Neural cell (in vitro differentiated cells): ENCODE measurements around the gene DHX58. TPM values are rescaled to one million over a fixed set of nuclear protein-coding genes. Genes with fewer than 3 reads are reported as not detected.

Experiments used
- H2AFZ ChIP-seq: fragments of 200-600, 300-800 bp; sonication (generic), shearing (Covaris generic); 2 replicates; pipeline ENCODE4 v1.6.0; 2014; ENCODE audit warnings: low read depth, mild to moderate bottlenecking, antibody characterized with exemption, low read length, moderate library complexity
- H3F3A ChIP-seq: fragments of 200-600 bp; shearing (Covaris generic); 2 replicates; pipeline ENCODE4 v1.6.1; 2016; ENCODE audit warnings: mild to moderate bottlenecking, moderate library complexity, mixed read lengths, antibody characterized with exemption, low read length; ENCODE audit not compliant: insufficient read depth, poor library complexity, severe bottlenecking
- H3K27ac ChIP-seq: fragments of 200-600, 300-800 bp; sonication (generic), shearing (Covaris generic); 2 replicates; pipeline ENCODE4 v1.5.1; 2014; ENCODE audit warnings: mild to moderate bottlenecking, low read length, moderate library complexity
- H3K27me3 ChIP-seq: fragments of 300-800, 200-600 bp; sonication (generic), shearing (Covaris generic); 2 replicates; pipeline ENCODE4 v1.6.0; 2014; ENCODE audit warnings: mild to moderate bottlenecking, low read depth, low read length, moderate library complexity; ENCODE audit not compliant: insufficient read depth
- H3K36me3 ChIP-seq: fragments of 300-800, 200-600 bp; sonication (generic), shearing (Covaris generic); 2 replicates; pipeline ENCODE4 v1.5.1; 2014; ENCODE audit warnings: mild to moderate bottlenecking, antibody characterized with exemption, low read length, moderate library complexity; ENCODE audit not compliant: insufficient read depth
- H3K4me2 ChIP-seq: fragments of 300-800, 200-600 bp; sonication (generic), shearing (Covaris generic); 2 replicates; pipeline ENCODE4 v1.6.0; 2014; ENCODE audit warnings: mild to moderate bottlenecking, low read length
- H3K4me3 ChIP-seq: fragments of 300-800, 200-600 bp; sonication (generic), shearing (Covaris generic); 2 replicates; pipeline ENCODE4 v1.5.1; 2014; ENCODE audit warnings: mild to moderate bottlenecking, low read length, moderate library complexity
- H3K79me2 ChIP-seq: fragments of 200-600 bp; shearing (Covaris generic); replicated peaks from 2 replicates; pipeline ENCODE4 v1.6.0; 2014; ENCODE audit warnings: mild to moderate bottlenecking, low read length, moderate library complexity; ENCODE audit not compliant: insufficient read depth
- H3K9ac ChIP-seq: fragments of 300-800, 200-600 bp; sonication (generic), shearing (Covaris generic); 2 replicates; pipeline ENCODE4 v1.6.1; 2016; ENCODE audit warnings: mild to moderate bottlenecking, low read length, mixed read lengths
- H3K9me2 ChIP-seq: fragments of 200-600 bp; shearing (Covaris generic); 2 replicates; pipeline ENCODE4 v1.6.1; 2016; ENCODE audit warnings: mild to moderate bottlenecking, low read length, mixed read lengths; ENCODE audit not compliant: insufficient read depth
- H3K9me3 ChIP-seq: fragments of 200-600, 300-800 bp; sonication (generic), shearing (Covaris generic); 2 replicates; pipeline ENCODE4 v1.6.1; 2016; ENCODE audit warnings: mild to moderate bottlenecking, mixed run types, low read length, moderate library complexity, mixed read lengths
- H4K20me1 ChIP-seq: fragments of 200-600 bp; shearing (Covaris generic); 2 replicates; pipeline ENCODE4 v1.6.1; 2016; ENCODE audit warnings: mild to moderate bottlenecking, mixed run types; ENCODE audit not compliant: insufficient read depth
- CTCF ChIP-seq: fragments of 450-650 bp; IDR thresholded peaks from 2 replicates; pipeline ENCODE4 v1.5.1; 2014; ENCODE audit warnings: antibody characterized with exemption, mild to moderate bottlenecking, moderate library complexity; ENCODE audit not compliant: poor library complexity, severe bottlenecking
- EP300 ChIP-seq: fragments of 450-650 bp; conservative IDR thresholded peaks from 2 replicates; pipeline ENCODE4 v1.6.1; 2014; ENCODE audit warnings: antibody characterized with exemption, mild to moderate bottlenecking, moderate library complexity; ENCODE audit not compliant: poor library complexity, severe bottlenecking
- EZH2 ChIP-seq: fragments of 200-600, 300-800 bp; shearing (Covaris generic), sonication (generic); IDR thresholded peaks from 2 replicates; pipeline ENCODE4 v1.6.1; 2014; ENCODE audit warnings: antibody characterized with exemption, low read length, borderline replicate concordance, mild to moderate bottlenecking; ENCODE audit not compliant: insufficient read depth, poor library complexity, severe bottlenecking
- MXI1 ChIP-seq: fragments of 450-650 bp; conservative IDR thresholded peaks from 2 replicates; pipeline ENCODE4 v1.6.1; 2014; ENCODE audit warnings: antibody characterized with exemption, mild to moderate bottlenecking; ENCODE audit not compliant: poor library complexity, severe bottlenecking
- POLR2AphosphoS5 ChIP-seq: IDR thresholded peaks from 2 replicates; pipeline ENCODE4 v1.6.1; 2012
- RAD21 ChIP-seq: fragments of 450-650 bp; conservative IDR thresholded peaks from 2 replicates; pipeline ENCODE4 v1.6.1; 2014; ENCODE audit warnings: antibody characterized with exemption, mild to moderate bottlenecking, moderate library complexity
- REST ChIP-seq: IDR thresholded peaks from 2 replicates; pipeline ENCODE4 v1.6.1; 2012; ENCODE audit warnings: borderline replicate concordance
- SMC3 ChIP-seq: fragments of 450-650 bp; conservative IDR thresholded peaks from 2 replicates; pipeline ENCODE4 v1.6.1; 2014; ENCODE audit warnings: antibody characterized with exemption, mild to moderate bottlenecking, moderate library complexity; ENCODE audit not compliant: poor library complexity
- TAF1 ChIP-seq: IDR thresholded peaks from 2 replicates; pipeline ENCODE4 v1.6.1; 2012; ENCODE audit warnings: low read depth
- polyA plus RNA-seq: library from polyadenylated mRNA; depleted of rRNA; stranded (reverse); fragments of >200 nt; gene quantifications from 2 replicates; pipeline ENCODE4 v1.2.3, GENCODE V29; 2014

Gene DHX58
- polyA plus RNA-seq, 1 donor from 2014 or later = 0.87 TPM

GRCh38 chr17:42153919-42154742 lies 41.6 kb upstream of the DHX58 start:
- Histone ChIP-seq H3K9ac (peak overlapping the region; percentile 89), H2AFZ (peak overlapping the region; percentile 24), H3K27ac (peak overlapping the region; percentile 40)

More at GRCh38 chr17:42153919-42154742, 41.6 kb upstream of the DHX58 start:
- peaks cover 32% of the 10 kb centered on the region for H3K79me2 ChIP-seq
- H4K20me1 ChIP-seq = no peaks in the 10 kb centered on the region
- no peaks in the 10 kb centered on the region for H3K9me2 ChIP-seq
- no peaks in the 10 kb centered on the region for H3F3A ChIP-seq
- H3K4me2 ChIP-seq = peak overlapping the region; percentile 98
- H3K36me3 ChIP-seq = no peaks in the 10 kb centered on the region
- no peaks in the 10 kb centered on the region for H3K9me3 ChIP-seq
- no peaks in the 10 kb centered on the region for H3K27me3 ChIP-seq
- TF ChIP-seq REST (no peak), SMC3 (no peak), CTCF (no peak), MXI1 (no peak), POLR2AphosphoS5 (no peak), RAD21 (no peak), TAF1 (no peak), EP300 (no peak), EZH2 (no peak)
- H3K4me3 ChIP-seq = peak overlapping the region; percentile 92
